ENCODE measurements around the gene C1orf56. TPM values are rescaled to one million over a fixed set of nuclear protein-coding genes. Genes with fewer than 3 reads are reported as not detected.

Gene C1orf56
- total RNA-seq, 2 donors from 2014 or later, result 5.0 to 5.3 TPM

GRCh38 chr1:151060657-151061421 is 13.3 kb downstream of the C1orf56 start:
- peak overlapping the region; percentile 94 to 99 for H3K27ac ChIP-seq
- ATAC-seq (ENCODE audit: insufficient number of reproducible peaks, low FRiP score, low read depth) (no peak), DNase-seq (ENCODE audit: low spot score) (no peak)
- H3K36me3 ChIP-seq, result peaks cover 2% of the 10 kb centered on the region
- no peaks in the 10 kb centered on the region for H3K9me3 ChIP-seq
- peaks cover 19 to 52% of the 10 kb centered on the region in 2 donors for H3K4me1 ChIP-seq (ENCODE audit: control insufficient read depth in 1 of 2, low read depth in 2 of 2)
- H3K4me3 ChIP-seq, result peak overlapping the region; percentile 100
- H3K27me3 ChIP-seq (replicated peaks; ENCODE audit: insufficient read depth), result no peaks in the 10 kb centered on the region
- TF ChIP-seq CTCF (IDR thresholded peaks at IDR 0.05), result no peak

- Histone ChIP-seq H3K36me3 (no peaks in the 10 kb centered on the region), H3K4me3 (no peak overlapping the region), H3K4me1 (ENCODE audit: control insufficient read depth in 1 of 2, low read depth in 2 of 2) (peaks cover 11 to 43% of the 10 kb centered on the region in 2 donors), H3K27ac (peak overlapping the region in 1 of 2 donors; percentile 65), H3K27me3 (replicated peaks; ENCODE audit: insufficient read depth) (no peaks in the 10 kb centered on the region), H3K9me3 (no peaks in the 10 kb centered on the region)
- ATAC-seq (ENCODE audit: insufficient number of reproducible peaks, low FRiP score, low read depth), result no peak
- DNase-seq (ENCODE audit: low spot score), result no peak
- no peak for TF ChIP-seq CTCF (IDR thresholded peaks at IDR 0.05)
Observed at GRCh38 chr1:151061704-151062103, 14.2 kb downstream of the C1orf56 start.

GRCh38 chr1:151062741-151063371 is 15.3 kb downstream of the C1orf56 start:
- no peaks in the 10 kb centered on the region for H3K36me3 ChIP-seq
- ATAC-seq (ENCODE audit: insufficient number of reproducible peaks, low FRiP score, low read depth) (peak; percentile 52), DNase-seq (ENCODE audit: low spot score) (no peak)
- no peaks in the 10 kb centered on the region for H3K9me3 ChIP-seq
- H3K27me3 ChIP-seq (replicated peaks; ENCODE audit: insufficient read depth), result no peaks in the 10 kb centered on the region
- no peak for TF ChIP-seq CTCF (IDR thresholded peaks at IDR 0.05)
- H3K4me3 ChIP-seq, result no peak overlapping the region
- H3K27ac ChIP-seq, result peak overlapping the region; percentile 65 to 71
- peaks cover 4 to 32% of the 10 kb centered on the region in 2 donors for H3K4me1 ChIP-seq (ENCODE audit: control insufficient read depth in 1 of 2, low read depth in 2 of 2)

- Histone ChIP-seq H3K36me3 (no peaks in the 10 kb centered on the region), H3K27me3 (replicated peaks; ENCODE audit: insufficient read depth) (no peaks in the 10 kb centered on the region), H3K4me3 (no peak overlapping the region), H3K4me1 (ENCODE audit: control insufficient read depth in 1 of 2, low read depth in 2 of 2) (peaks cover 4 to 33% of the 10 kb centered on the region in 2 donors), H3K27ac (no peak overlapping the region), H3K9me3 (no peaks in the 10 kb centered on the region)
- TF ChIP-seq CTCF (IDR thresholded peaks at IDR 0.05), result no peak
- ATAC-seq (ENCODE audit: insufficient number of reproducible peaks, low FRiP score, low read depth), result no peak
- no peak for DNase-seq (ENCODE audit: low spot score)
Observed at GRCh38 chr1:151065089-151065645, 17.6 kb downstream of the C1orf56 start.

- peaks cover 0 to 25% of the 10 kb centered on the region in 2 donors for H3K4me1 ChIP-seq (ENCODE audit: control insufficient read depth in 1 of 2, low read depth in 2 of 2)
- no peaks in the 10 kb centered on the region for H3K9me3 ChIP-seq
Observed at GRCh38 chr1:151067185-151067584, 19.6 kb downstream of the C1orf56 start.

More at GRCh38 chr1:151067185-151067584, 19.6 kb downstream of the C1orf56 start:
- Histone ChIP-seq H3K4me3 (no peak overlapping the region), H3K27ac (no peak overlapping the region), H3K36me3 (no peaks in the 10 kb centered on the region), H3K27me3 (replicated peaks; ENCODE audit: insufficient read depth) (no peaks in the 10 kb centered on the region)
- TF ChIP-seq CTCF (IDR thresholded peaks at IDR 0.05), result no peak
- DNase-seq (ENCODE audit: low spot score) (no peak), ATAC-seq (ENCODE audit: insufficient number of reproducible peaks, low FRiP score, low read depth) (no peak)

Measured in thoracic aorta (tissue), 2 donors.